ENCODE results near the gene PRRX2.

The PRRX2 gene

DNA sequence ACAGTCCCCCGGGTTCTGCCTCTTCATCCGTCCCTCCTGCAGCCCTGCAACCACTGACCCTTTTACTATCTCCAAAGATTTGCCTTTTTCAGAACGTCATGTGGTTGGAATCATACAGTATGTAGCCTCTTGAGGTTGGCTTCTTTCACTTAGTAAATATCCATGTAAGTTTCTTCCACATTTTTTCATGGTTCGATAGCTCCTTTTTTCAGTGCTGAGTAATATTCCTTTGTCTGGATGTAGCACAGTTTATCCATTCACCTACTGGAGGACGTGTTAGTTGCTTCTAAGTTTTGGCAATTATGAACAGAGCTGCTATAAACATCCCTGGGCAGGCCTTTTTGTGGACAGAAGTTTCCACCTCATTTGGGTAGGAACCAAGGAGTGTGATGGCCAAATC, 27.1 kb downstream of the PRRX2 start:
- no peak overlapping the region for H3K4ac ChIP-seq (ENCODE audit: low read depth, low read length)
- no peak overlapping the region for H3K4me3 ChIP-seq (ENCODE audit: low read length)
- no peak overlapping the region for H3K23ac ChIP-seq (ENCODE audit: low read length)
- H3K4me2 ChIP-seq (ENCODE audit: low read length), result no peak overlapping the region
- no peak overlapping the region for H3K56ac ChIP-seq (ENCODE audit: low read length)
- H3K79me2 ChIP-seq (ENCODE audit: control insufficient read depth, insufficient read depth, low read length), result no peaks in the 10 kb centered on the region
- no peaks in the 10 kb centered on the region for H3K36me3 ChIP-seq (ENCODE audit: control insufficient read depth, insufficient read depth, low read length)
- no peak overlapping the region for H3K27ac ChIP-seq (ENCODE audit: low read depth, low read length)
- H2BK5ac ChIP-seq (ENCODE audit: low read length), result no peak overlapping the region
- H3K79me1 ChIP-seq (ENCODE audit: low read length), result no peaks in the 10 kb centered on the region
- WGBS (ENCODE audit: extremely low coverage, insufficient coverage, low lambda C conversion rate), result no CpG with 5 or more reads among the region's 5 CpGs
- H3K4me1 ChIP-seq (ENCODE audit: control insufficient read depth, low read depth, low read length), result no peaks in the 10 kb centered on the region
- H4K8ac ChIP-seq (ENCODE audit: low read depth, low read length), result no peak overlapping the region
- no peak overlapping the region for H3K18ac ChIP-seq (ENCODE audit: low read length)
- no peaks in the 10 kb centered on the region for H3K27me3 ChIP-seq (ENCODE audit: insufficient read depth, low read length, poor library complexity)
- no peak overlapping the region for H4K5ac ChIP-seq (ENCODE audit: low read length)
- H2BK15ac ChIP-seq (replicated peaks; ENCODE audit: low read depth), result no peak overlapping the region
- no peak overlapping the region for H3K9ac ChIP-seq (ENCODE audit: low read length)
- H2AK5ac ChIP-seq (ENCODE audit: low read length), result no peak overlapping the region
- DNase-seq, result no peak
- H2BK120ac ChIP-seq (ENCODE audit: low read depth, low read length), result no peak overlapping the region

DNA sequence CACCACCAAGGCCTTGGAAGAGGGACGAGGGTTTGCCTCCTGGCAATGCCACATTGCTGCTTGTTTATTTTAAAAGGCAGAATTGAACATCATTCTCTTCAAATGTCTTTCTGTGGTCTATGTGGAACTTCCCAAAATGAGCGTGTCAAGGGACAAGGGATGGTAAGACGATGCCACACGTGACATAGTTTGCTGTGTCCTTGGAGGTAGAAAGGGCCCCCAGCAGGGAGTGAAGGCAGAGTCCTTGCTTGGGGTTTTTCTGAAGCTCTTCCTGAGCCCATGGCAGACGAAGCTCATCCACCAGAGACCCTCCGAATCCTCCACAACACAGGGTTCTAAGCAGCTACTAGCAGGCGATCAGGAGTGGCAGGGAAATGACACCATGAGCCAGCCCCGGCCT, 28.3 kb downstream of the PRRX2 start:
- WGBS (ENCODE audit: extremely low coverage, insufficient coverage, low lambda C conversion rate), result no CpG with 5 or more reads among the region's 8 CpGs
- Histone ChIP-seq H2BK5ac (ENCODE audit: low read length) (no peak overlapping the region), H3K27me3 (ENCODE audit: insufficient read depth, low read length, poor library complexity) (no peaks in the 10 kb centered on the region), H3K56ac (ENCODE audit: low read length) (no peak overlapping the region), H3K4me1 (ENCODE audit: control insufficient read depth, low read depth, low read length) (no peaks in the 10 kb centered on the region), H3K18ac (ENCODE audit: low read length) (no peak overlapping the region), H4K5ac (ENCODE audit: low read length) (no peak overlapping the region), H4K8ac (ENCODE audit: low read depth, low read length) (no peak overlapping the region), H3K4me3 (ENCODE audit: low read length) (no peak overlapping the region), H3K27ac (ENCODE audit: low read depth, low read length) (no peak overlapping the region), H3K4ac (ENCODE audit: low read depth, low read length) (no peak overlapping the region), H2AK5ac (ENCODE audit: low read length) (no peak overlapping the region), H3K9ac (ENCODE audit: low read length) (no peak overlapping the region), H2BK15ac (replicated peaks; ENCODE audit: low read depth) (no peak overlapping the region), H3K79me2 (ENCODE audit: control insufficient read depth, insufficient read depth, low read length) (no peaks in the 10 kb centered on the region), H3K23ac (ENCODE audit: low read length) (no peak overlapping the region), H3K79me1 (ENCODE audit: low read length) (no peaks in the 10 kb centered on the region), H3K4me2 (ENCODE audit: low read length) (no peak overlapping the region), H2BK120ac (ENCODE audit: low read depth, low read length) (no peak overlapping the region), H3K36me3 (ENCODE audit: control insufficient read depth, insufficient read depth, low read length) (no peaks in the 10 kb centered on the region)
- DNase-seq, result no peak

DNA sequence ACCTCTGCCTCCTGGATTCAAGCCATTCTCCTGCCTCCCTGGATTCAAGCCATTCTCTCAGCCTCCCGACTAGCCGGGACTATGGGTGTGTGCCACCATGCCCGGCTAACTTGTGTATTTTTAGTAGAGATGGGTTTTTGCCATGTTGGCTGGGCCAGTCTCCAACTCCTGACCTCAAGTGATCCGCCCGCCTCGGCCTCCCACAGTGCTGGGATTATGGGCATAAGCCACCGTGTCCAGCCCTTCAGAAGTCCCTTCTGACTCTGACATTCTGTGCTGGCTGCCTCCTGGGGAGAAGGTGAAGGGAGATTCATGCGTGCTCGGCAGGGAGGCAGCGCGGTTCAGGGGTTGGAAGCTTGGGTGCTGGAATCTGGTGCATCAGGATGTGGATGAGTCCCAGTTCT, 28.8 kb downstream of the PRRX2 start:
- no peak overlapping the region for H4K5ac ChIP-seq (ENCODE audit: low read length)
- no peaks in the 10 kb centered on the region for H3K79me1 ChIP-seq (ENCODE audit: low read length)
- no peaks in the 10 kb centered on the region for H3K27me3 ChIP-seq (ENCODE audit: insufficient read depth, low read length, poor library complexity)
- no peak overlapping the region for H4K8ac ChIP-seq (ENCODE audit: low read depth, low read length)
- H2AK5ac ChIP-seq (ENCODE audit: low read length), result no peak overlapping the region
- H3K79me2 ChIP-seq (ENCODE audit: control insufficient read depth, insufficient read depth, low read length), result no peaks in the 10 kb centered on the region
- no peak overlapping the region for H2BK120ac ChIP-seq (ENCODE audit: low read depth, low read length)
- no peak overlapping the region for H3K4ac ChIP-seq (ENCODE audit: low read depth, low read length)
- no peak overlapping the region for H3K4me3 ChIP-seq (ENCODE audit: low read length)
- WGBS (ENCODE audit: extremely low coverage, insufficient coverage, low lambda C conversion rate), result no CpG with 5 or more reads among the region's 11 CpGs
- no peak overlapping the region for H3K56ac ChIP-seq (ENCODE audit: low read length)
- H3K18ac ChIP-seq (ENCODE audit: low read length), result no peak overlapping the region
- H3K27ac ChIP-seq (ENCODE audit: low read depth, low read length), result no peak overlapping the region
- DNase-seq, result no peak
- no peak overlapping the region for H3K9ac ChIP-seq (ENCODE audit: low read length)
- H2BK15ac ChIP-seq (replicated peaks; ENCODE audit: low read depth), result no peak overlapping the region
- no peaks in the 10 kb centered on the region for H3K4me1 ChIP-seq (ENCODE audit: control insufficient read depth, low read depth, low read length)
- no peaks in the 10 kb centered on the region for H3K36me3 ChIP-seq (ENCODE audit: control insufficient read depth, insufficient read depth, low read length)
- H3K4me2 ChIP-seq (ENCODE audit: low read length), result no peak overlapping the region
- no peak overlapping the region for H3K23ac ChIP-seq (ENCODE audit: low read length)
- no peak overlapping the region for H2BK5ac ChIP-seq (ENCODE audit: low read length)

DNA sequence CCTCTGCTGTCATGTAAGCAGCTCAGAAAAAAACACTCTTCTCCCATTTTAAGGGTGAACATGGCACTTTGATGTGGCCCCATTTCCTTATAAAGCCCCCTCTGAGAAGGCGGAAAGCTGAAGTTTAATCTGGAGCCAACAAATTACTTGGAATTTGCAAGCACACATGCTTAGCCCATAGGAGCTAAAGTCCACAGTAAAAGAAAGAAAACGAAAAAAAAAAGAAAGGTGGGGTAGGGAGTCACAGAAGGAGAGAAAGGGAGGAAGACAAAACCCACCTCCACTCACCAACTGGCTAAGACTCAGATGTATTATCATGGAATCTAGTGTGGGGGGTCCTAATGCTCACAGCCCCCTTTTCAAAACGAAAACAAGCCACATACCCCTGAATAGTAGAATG, 30.4 kb downstream of the PRRX2 start:
- no peaks in the 10 kb centered on the region for H3K79me1 ChIP-seq (ENCODE audit: low read length)
- no peak overlapping the region for H2AK5ac ChIP-seq (ENCODE audit: low read length)
- no peak overlapping the region for H2BK15ac ChIP-seq (replicated peaks; ENCODE audit: low read depth)
- H3K9ac ChIP-seq (ENCODE audit: low read length), result no peak overlapping the region
- H3K79me2 ChIP-seq (ENCODE audit: control insufficient read depth, insufficient read depth, low read length), result no peaks in the 10 kb centered on the region
- no peak overlapping the region for H3K4me2 ChIP-seq (ENCODE audit: low read length)
- H3K36me3 ChIP-seq (ENCODE audit: control insufficient read depth, insufficient read depth, low read length), result no peaks in the 10 kb centered on the region
- H3K18ac ChIP-seq (ENCODE audit: low read length), result no peak overlapping the region
- H3K23ac ChIP-seq (ENCODE audit: low read length), result no peak overlapping the region
- H3K4me1 ChIP-seq (ENCODE audit: control insufficient read depth, low read depth, low read length), result no peaks in the 10 kb centered on the region
- H3K4me3 ChIP-seq (ENCODE audit: low read length), result no peak overlapping the region
- H3K4ac ChIP-seq (ENCODE audit: low read depth, low read length), result no peak overlapping the region
- WGBS (ENCODE audit: extremely low coverage, insufficient coverage, low lambda C conversion rate), result no CpG with 5 or more reads among the region's 3 CpGs
- H3K56ac ChIP-seq (ENCODE audit: low read length), result no peak overlapping the region
- H3K27me3 ChIP-seq (ENCODE audit: insufficient read depth, low read length, poor library complexity), result no peaks in the 10 kb centered on the region
- H2BK120ac ChIP-seq (ENCODE audit: low read depth, low read length), result no peak overlapping the region
- no peak for DNase-seq
- no peak overlapping the region for H4K8ac ChIP-seq (ENCODE audit: low read depth, low read length)
- H4K5ac ChIP-seq (ENCODE audit: low read length), result no peak overlapping the region
- H2BK5ac ChIP-seq (ENCODE audit: low read length), result no peak overlapping the region
- no peak overlapping the region for H3K27ac ChIP-seq (ENCODE audit: low read depth, low read length)

DNA sequence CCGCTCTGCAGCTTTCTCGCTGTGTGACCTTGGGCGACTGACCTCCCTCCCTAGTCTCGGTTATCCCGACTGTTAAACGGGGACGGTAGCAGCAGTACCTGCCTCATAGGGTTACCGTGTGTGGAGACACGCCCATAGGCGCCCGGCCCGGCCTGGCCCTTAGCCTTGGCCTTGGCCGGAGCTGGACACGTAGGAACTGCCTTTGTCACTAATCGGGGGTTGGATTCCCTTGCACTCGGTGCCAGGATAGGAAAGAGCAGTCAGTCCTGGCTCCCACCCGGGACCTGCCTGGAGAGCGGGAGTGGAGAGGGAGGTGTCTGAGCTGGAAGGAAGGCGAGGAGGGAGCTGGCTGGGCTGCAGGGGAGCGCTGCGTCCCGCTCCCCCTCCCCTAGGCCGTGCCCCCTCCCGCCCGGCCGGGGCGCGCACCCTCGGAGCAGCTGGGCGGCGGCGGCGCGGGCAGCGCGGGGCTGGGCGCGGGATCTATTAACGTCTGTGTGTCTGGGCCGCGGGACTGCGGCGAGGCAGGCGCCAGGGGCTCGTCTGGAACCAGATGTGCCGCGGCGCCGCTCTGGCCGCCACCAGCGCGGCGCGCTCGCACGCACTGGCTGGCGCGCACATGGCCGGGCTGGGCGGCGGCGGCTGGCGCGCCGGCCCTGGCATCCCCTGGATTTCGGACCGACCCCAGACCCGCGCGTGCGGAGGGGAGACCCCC, 31.7 kb downstream of the PRRX2 start:
- Histone ChIP-seq H3K56ac (ENCODE audit: low read length) (peak overlapping the region; percentile 92), H2BK120ac (ENCODE audit: low read depth, low read length) (no peak overlapping the region), H3K79me1 (ENCODE audit: low read length) (no peaks in the 10 kb centered on the region), H3K27ac (ENCODE audit: low read depth, low read length) (no peak overlapping the region), H2BK5ac (ENCODE audit: low read length) (no peak overlapping the region), H3K27me3 (ENCODE audit: insufficient read depth, low read length, poor library complexity) (no peaks in the 10 kb centered on the region), H3K79me2 (ENCODE audit: control insufficient read depth, insufficient read depth, low read length) (no peaks in the 10 kb centered on the region), H3K4me1 (ENCODE audit: control insufficient read depth, low read depth, low read length) (no peaks in the 10 kb centered on the region), H3K4me2 (ENCODE audit: low read length) (peak overlapping the region; percentile 93), H3K4me3 (ENCODE audit: low read length) (peak overlapping the region; percentile 52), H3K9ac (ENCODE audit: low read length) (peak overlapping the region; percentile 83), H4K5ac (ENCODE audit: low read length) (no peak overlapping the region), H3K36me3 (ENCODE audit: control insufficient read depth, insufficient read depth, low read length) (no peaks in the 10 kb centered on the region), H2BK15ac (replicated peaks; ENCODE audit: low read depth) (no peak overlapping the region), H4K8ac (ENCODE audit: low read depth, low read length) (no peak overlapping the region), H2AK5ac (ENCODE audit: low read length) (no peak overlapping the region), H3K4ac (ENCODE audit: low read depth, low read length) (peak overlapping the region; percentile 56), H3K23ac (ENCODE audit: low read length) (peak overlapping the region; percentile 97), H3K18ac (ENCODE audit: low read length) (peak overlapping the region; percentile 65)
- peak; percentile 47 for DNase-seq
- no CpG with 5 or more reads among the region's 71 CpGs for WGBS (ENCODE audit: extremely low coverage, insufficient coverage, low lambda C conversion rate)

Measured in mesendoderm (in vitro differentiated cells).